Activated B cell treated with CpG ODN at 0.5 μM for 24 hours (primary cell): ENCODE measurements around the gene TMEM140. TPM values are rescaled to one million over a fixed set of nuclear protein-coding genes. Genes with fewer than 3 reads are reported as not detected.

Experiments used
- ATAC-seq: fragments of 200-7000 bp; cut with Tn5 transposase; one replicate; pipeline ENCODE4 v1.10.0; 2021; ENCODE audit warnings: low read depth, mild to moderate bottlenecking, moderate library complexity
- CTCF ChIA-PET: fragments of 350-600 bp; sonication (Branson Sonifier 250); formaldehyde crosslinking; loops from one replicate; lab custom pipeline; 2021; ENCODE audit warnings: antibody characterized with exemption; lab: Charles Lee
- POLR2A ChIA-PET: fragments of 350-600 bp; sonication (Branson Sonifier 250); formaldehyde crosslinking; loops from one replicate; lab custom pipeline; 2021; ENCODE audit warnings: antibody characterized with exemption; lab: Charles Lee
- DNase-seq: peaks from one replicate; pipeline ENCODE4 v3.0.0; 2022
- H3K27ac Mint-ChIP-seq: one replicate; pipeline ENCODE4 v1.8.0; 2020; ENCODE audit warnings: mixed read lengths
- H3K27me3 Mint-ChIP-seq: one replicate; pipeline ENCODE4 v1.8.0; 2021; ENCODE audit warnings: mixed read lengths
- H3K36me3 Mint-ChIP-seq: one replicate; pipeline ENCODE4 v1.8.0; 2021; ENCODE audit warnings: low read depth, mixed read lengths
- H3K4me1 Mint-ChIP-seq: one replicate; pipeline ENCODE4 v1.8.0; 2021; ENCODE audit warnings: mixed read lengths
- H3K4me3 Mint-ChIP-seq: one replicate; pipeline ENCODE4 v1.8.0; 2020; ENCODE audit warnings: mild to moderate bottlenecking, mixed read lengths
- H3K9me3 Mint-ChIP-seq: one replicate; pipeline ENCODE4 v1.8.0; 2020; ENCODE audit warnings: mixed read lengths
- CTCF ChIP-seq: fragments of 200-600 bp; IDR thresholded peaks from one replicate; pipeline ENCODE4 v1.8.0; 2022; ENCODE audit warnings: antibody characterized with exemption, mild to moderate bottlenecking
- intact Hi-C: fragments of 100-400 bp; cut with micrococcal nuclease; formaldehyde crosslinking; loops from one replicate; pipeline ENCODE4 v1.15.1; 2024
- total RNA-seq: library from RNA; stranded (reverse); gene quantifications from 2 replicates; pipeline ENCODE4 v1.2.3, GENCODE V29; 2022

Gene TMEM140
- total RNA-seq, 1 donor from 2014 or later, result 20.9 TPM

- CTCF ChIA-PET, result interaction anchor here (0.8 to 1.0 kb wide), 2 partner anchors 39 to 67 kb away, joined by 3 read pairs; no protein-coding TSS in a partner anchor
- POLR2A ChIA-PET, result interaction anchor here (0.6 to 6.2 kb wide), 4 partner anchors 20 to 418 kb away, joined by 3 to 62 read pairs (median 6); partner anchors contain the start of gene CYREN
- Mint-ChIP-seq H3K4me1 (peaks cover 50% of the 10 kb centered on the region), H3K27me3 (no peaks in the 10 kb centered on the region), H3K4me3 (peak overlapping the region; percentile 76), H3K36me3 (peaks cover 52% of the 10 kb centered on the region), H3K9me3 (no peaks in the 10 kb centered on the region), H3K27ac (peak overlapping the region; percentile 80)
- DNase-seq (no peak), ATAC-seq (no peak)
- intact Hi-C loops, result loop anchor here (1.0 kb wide), 2 partner anchors 20 to 37 kb away; partner anchors contain the start of gene CYREN
- TF ChIP-seq CTCF, result no peak
Measured at GRCh38 chr7:135207406-135208101, 59.7 kb downstream of the TMEM140 start.

GRCh38 chr7:135208102-135208793 lies 60.4 kb downstream of the TMEM140 start:
- ChIA-PET CTCF (interaction anchor here (1.0 kb wide), 1 partner anchor 66 kb away, joined by 3 read pairs; no protein-coding TSS in a partner anchor), POLR2A (interaction anchor here (0.6 to 6.2 kb wide), 4 partner anchors 21 to 419 kb away, joined by 6 to 62 read pairs (median 26); partner anchors contain the start of gene CYREN)
- Mint-ChIP-seq H3K9me3 (no peaks in the 10 kb centered on the region), H3K36me3 (peaks cover 45% of the 10 kb centered on the region), H3K27ac (peak overlapping the region; percentile 43), H3K4me3 (peak overlapping the region; percentile 25), H3K4me1 (peaks cover 50% of the 10 kb centered on the region), H3K27me3 (no peaks in the 10 kb centered on the region)
- intact Hi-C loops, result no loop called here
- ATAC-seq (no peak), DNase-seq (no peak)
- TF ChIP-seq CTCF, result no peak

GRCh38 chr7:135209225-135209834 lies 61.5 kb downstream of the TMEM140 start:
- H3K36me3 Mint-ChIP-seq, result peaks cover 35% of the 10 kb centered on the region
- ChIA-PET CTCF (interaction anchor here (1.1 to 2.0 kb wide), 2 partner anchors 34 to 65 kb away, joined by 3 to 5 read pairs; no protein-coding TSS in a partner anchor), POLR2A (interaction anchor here (2.2 to 6.2 kb wide), 3 partner anchors 22 to 45 kb away, joined by 5 to 62 read pairs (median 46); partner anchors contain the start of gene CYREN)
- peaks cover 50% of the 10 kb centered on the region for H3K4me1 Mint-ChIP-seq
- intact Hi-C loops, result no loop called here
- no peak for TF ChIP-seq CTCF
- H3K27ac Mint-ChIP-seq, result no peak overlapping the region
- DNase-seq, result no peak
- no peak for ATAC-seq
- no peaks in the 10 kb centered on the region for H3K27me3 Mint-ChIP-seq
- no peaks in the 10 kb centered on the region for H3K9me3 Mint-ChIP-seq
- H3K4me3 Mint-ChIP-seq, result peak overlapping the region; percentile 48

GRCh38 chr7:135210888-135211178 lies 63.0 kb downstream of the TMEM140 start:
- peaks cover 46% of the 10 kb centered on the region for H3K4me1 Mint-ChIP-seq
- H3K9me3 Mint-ChIP-seq, result no peaks in the 10 kb centered on the region
- ATAC-seq, result no peak
- no peak for TF ChIP-seq CTCF
- ChIA-PET POLR2A (interaction anchor here (0.8 to 6.2 kb wide), 10 partner anchors 13 to 224 kb away, joined by 4 to 62 read pairs (median 5); partner anchors contain the start of genes AGBL3, CYREN and TMEM140), CTCF (interaction anchor here (0.8 to 1.3 kb wide), 3 partner anchors 24 to 60 kb away, joined by 3 read pairs; no protein-coding TSS in a partner anchor)
- intact Hi-C loops, result loop anchor here (1.0 to 5.0 kb wide), 13 partner anchors 23 to 1958 kb away; partner anchors contain the start of genes AGBL3, AKR1B1, BPGM and CNOT4
- no peak for DNase-seq
- H3K27ac Mint-ChIP-seq, result peak overlapping the region; percentile 97
- H3K27me3 Mint-ChIP-seq, result no peaks in the 10 kb centered on the region
- peaks cover 22% of the 10 kb centered on the region for H3K36me3 Mint-ChIP-seq
- peak overlapping the region; percentile 97 for H3K4me3 Mint-ChIP-seq
